ENCODE measurements around the gene PIEZO1. TPM values are rescaled to one million over a fixed set of nuclear protein-coding genes. Genes with fewer than 3 reads are reported as not detected.

PIEZO1 gene
- total RNA-seq, 6 experiments from 2014 or later = 48.9 to 91.9 (median 64.4) TPM

GRCh38 chr16:88782454-88783390, 2.3 kb downstream of the PIEZO1 start:
- Histone ChIP-seq H3K4me3 (peak overlapping the region in 2 of 3 donors; percentile 74 to 82), H3K27me3 (no peaks in the 10 kb centered on the region), H3K9me3 (no peaks in the 10 kb centered on the region), H3K4me1 (peaks cover 0 to 48% (median 27%) of the 10 kb centered on the region in 4 donors), H3K27ac (peak overlapping the region; percentile 84 to 89 (median 87)), H3K36me3 (no peaks in the 10 kb centered on the region)
- TF ChIP-seq, protein P1, sequence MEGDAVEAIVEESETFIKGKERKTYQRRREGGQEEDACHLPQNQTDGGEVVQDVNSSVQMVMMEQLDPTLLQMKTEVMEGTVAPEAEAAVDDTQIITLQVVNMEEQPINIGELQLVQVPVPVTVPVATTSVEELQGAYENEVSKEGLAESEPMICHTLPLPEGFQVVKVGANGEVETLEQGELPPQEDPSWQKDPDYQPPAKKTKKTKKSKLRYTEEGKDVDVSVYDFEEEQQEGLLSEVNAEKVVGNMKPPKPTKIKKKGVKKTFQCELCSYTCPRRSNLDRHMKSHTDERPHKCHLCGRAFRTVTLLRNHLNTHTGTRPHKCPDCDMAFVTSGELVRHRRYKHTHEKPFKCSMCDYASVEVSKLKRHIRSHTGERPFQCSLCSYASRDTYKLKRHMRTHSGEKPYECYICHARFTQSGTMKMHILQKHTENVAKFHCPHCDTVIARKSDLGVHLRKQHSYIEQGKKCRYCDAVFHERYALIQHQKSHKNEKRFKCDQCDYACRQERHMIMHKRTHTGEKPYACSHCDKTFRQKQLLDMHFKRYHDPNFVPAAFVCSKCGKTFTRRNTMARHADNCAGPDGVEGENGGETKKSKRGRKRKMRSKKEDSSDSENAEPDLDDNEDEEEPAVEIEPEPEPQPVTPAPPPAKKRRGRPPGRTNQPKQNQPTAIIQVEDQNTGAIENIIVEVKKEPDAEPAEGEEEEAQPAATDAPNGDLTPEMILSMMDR (IDR thresholded peaks at IDR 0.05) = no peak
- no peak for TF ChIP-seq POLR2A (IDR thresholded peaks at IDR 0.05)
- DNase-seq (no peak), ATAC-seq (no peak)
- 22% methylated on average over 7 of the region's 16 CpGs for WGBS (ENCODE audit: insufficient coverage, low coverage, low lambda C conversion rate, missing lambda C conversion rate)
- intact Hi-C loops (cut with DNase I) = no loop called here

DNA sequence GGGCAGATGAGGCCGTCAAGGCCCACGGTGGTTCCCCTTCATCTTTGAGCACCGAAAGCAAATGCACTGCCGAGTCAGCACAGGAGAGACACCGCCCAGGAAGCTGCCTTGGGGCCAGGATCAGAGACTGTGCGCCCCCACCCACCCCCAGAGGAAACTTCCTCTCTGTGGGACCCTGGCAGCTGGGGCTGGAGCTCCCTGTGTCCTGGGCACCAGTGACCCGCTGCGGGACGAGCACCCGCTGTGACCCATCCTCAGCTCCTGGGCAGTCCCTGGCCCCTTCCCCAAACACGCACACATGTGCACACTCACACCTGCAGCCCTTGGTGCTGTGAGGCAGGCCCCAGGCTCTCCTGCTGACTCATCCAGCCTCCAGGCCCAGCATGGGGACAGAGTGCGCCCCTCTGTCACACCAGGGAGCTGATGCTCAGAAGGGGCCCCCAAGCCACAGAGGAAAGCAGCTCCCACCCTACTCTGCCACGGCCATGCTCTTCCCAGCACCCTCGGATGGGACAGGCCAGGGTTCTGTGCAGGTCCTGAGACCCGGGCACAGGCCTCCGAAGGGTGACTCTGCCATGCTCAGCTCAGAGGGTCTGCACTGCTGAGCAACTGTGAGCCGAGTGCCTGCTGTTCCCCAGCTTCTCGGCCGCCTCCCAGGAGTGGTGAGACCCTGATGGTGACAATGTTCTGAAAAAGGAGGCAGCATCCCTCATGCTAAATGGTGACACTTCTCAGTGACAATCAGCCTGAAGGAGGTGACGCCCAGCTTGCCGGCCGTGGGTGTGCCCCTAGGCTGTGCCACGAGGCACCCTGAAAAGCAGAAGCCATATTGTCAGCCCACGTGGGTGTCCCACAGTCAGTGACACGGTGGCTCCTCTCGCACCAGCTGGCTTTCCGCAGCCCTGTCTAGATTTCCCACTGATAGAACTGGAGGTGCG, 3.6 kb downstream of the PIEZO1 start:
- Histone ChIP-seq H3K27ac (peak overlapping the region in 2 of 3 donors; percentile 15 to 33), H3K36me3 (no peaks in the 10 kb centered on the region), H3K4me3 (no peak overlapping the region), H3K9me3 (no peaks in the 10 kb centered on the region), H3K27me3 (no peaks in the 10 kb centered on the region), H3K4me1 (peaks cover 0 to 39% (median 24%) of the 10 kb centered on the region in 4 donors)
- ATAC-seq (no peak), DNase-seq (no peak)
- WGBS (ENCODE audit: insufficient coverage, low coverage, low lambda C conversion rate, missing lambda C conversion rate) = 56% methylated on average over 8 of the region's 28 CpGs
- intact Hi-C loops (cut with DNase I) = no loop called here
- TF ChIP-seq POLR2A (IDR thresholded peaks at IDR 0.05) = no peak
- TF ChIP-seq, protein P1 (IDR thresholded peaks at IDR 0.05) = no peak

DNA sequence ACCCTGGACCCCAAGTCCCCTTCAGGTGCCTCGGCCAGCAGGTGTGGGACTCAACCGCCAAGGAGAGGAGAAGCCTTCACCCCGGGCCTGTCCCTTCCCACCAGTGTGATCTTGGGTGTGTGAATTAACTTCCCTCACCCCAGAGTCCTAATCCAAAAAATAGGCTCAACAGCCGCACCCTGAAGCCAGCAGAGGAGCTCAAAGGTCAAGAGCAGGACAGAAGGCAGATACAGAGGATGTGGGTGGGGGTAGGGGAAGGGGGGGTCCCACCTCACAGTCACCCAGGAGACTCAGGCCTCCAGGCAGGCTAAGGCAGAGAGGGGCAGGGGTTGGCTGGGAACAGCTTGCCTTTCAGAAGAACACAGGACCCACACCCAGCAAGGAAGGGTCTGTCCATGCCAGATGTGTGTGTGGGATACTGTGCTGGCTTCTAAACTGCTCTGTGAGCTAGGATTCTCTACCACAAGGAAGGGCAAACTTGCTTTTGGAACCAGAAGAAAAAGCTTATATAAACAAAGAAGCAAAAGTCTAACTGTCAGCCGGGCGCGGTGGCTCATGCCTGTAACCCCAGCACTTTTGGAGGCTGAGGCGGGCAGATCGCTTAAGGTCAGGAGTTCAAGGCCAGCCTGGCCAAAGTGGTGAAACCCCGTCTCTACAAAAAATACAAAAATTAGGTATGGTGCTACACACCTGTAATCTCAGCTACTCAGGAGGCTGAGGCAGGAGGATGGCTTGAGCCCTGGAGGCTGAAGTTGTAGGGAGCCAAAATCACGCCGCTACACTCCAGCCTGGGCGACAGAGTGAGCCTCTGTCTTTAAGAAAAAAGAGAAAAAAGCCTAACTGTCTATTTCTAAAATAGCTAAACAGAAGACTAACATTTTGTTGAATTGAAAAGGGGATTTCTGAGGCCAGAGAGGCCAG, 4.6 kb downstream of the PIEZO1 start:
- Histone ChIP-seq H3K4me1 (peaks cover 0 to 38% (median 22%) of the 10 kb centered on the region in 4 donors), H3K4me3 (no peak overlapping the region), H3K27me3 (no peaks in the 10 kb centered on the region), H3K9me3 (no peaks in the 10 kb centered on the region), H3K36me3 (no peaks in the 10 kb centered on the region), H3K27ac (peak overlapping the region in 2 of 3 donors; percentile 15 to 33)
- 24% methylated on average over 12 of the region's 13 CpGs for WGBS (ENCODE audit: insufficient coverage, low coverage, low lambda C conversion rate, missing lambda C conversion rate)
- intact Hi-C loops (cut with DNase I) = no loop called here
- ATAC-seq (no peak), DNase-seq (no peak)
- TF ChIP-seq POLR2A (IDR thresholded peaks at IDR 0.05) = no peak
- TF ChIP-seq, protein P1 (IDR thresholded peaks at IDR 0.05) = no peak

All from right lobe of liver (tissue), 6 donors.